Measurements from ENCODE around the gene NHERF2.

NHERF2 gene

GRCh38 chr16:2062801-2063200 is 36.1 kb downstream of the NHERF2 start:
- Histone ChIP-seq H3K27me3 (ENCODE audit: control insufficient read depth, insufficient read depth, low read length) (no peaks in the 10 kb centered on the region), H3K9ac (ENCODE audit: low read length) (no peak overlapping the region), H3K27ac (ENCODE audit: low read length) (no peak overlapping the region), H3K9me3 (ENCODE audit: control insufficient read depth, low read depth, low read length) (no peaks in the 10 kb centered on the region), H3K4me3 (ENCODE audit: low read length) (no peak overlapping the region), H3K4me1 (ENCODE audit: control insufficient read depth, low read depth, low read length) (no peaks in the 10 kb centered on the region), H3K36me3 (ENCODE audit: control insufficient read depth, low read depth, low read length) (peaks cover 12% of the 10 kb centered on the region)

- Histone ChIP-seq H3K4me3 (ENCODE audit: low read length) (no peak overlapping the region), H3K9ac (ENCODE audit: low read length) (no peak overlapping the region), H3K4me1 (ENCODE audit: control insufficient read depth, low read depth, low read length) (no peaks in the 10 kb centered on the region), H3K36me3 (ENCODE audit: control insufficient read depth, low read depth, low read length) (peaks cover 12% of the 10 kb centered on the region), H3K9me3 (ENCODE audit: control insufficient read depth, low read depth, low read length) (no peaks in the 10 kb centered on the region), H3K27ac (ENCODE audit: low read length) (no peak overlapping the region), H3K27me3 (ENCODE audit: control insufficient read depth, insufficient read depth, low read length) (no peaks in the 10 kb centered on the region)
These were observed 37.2 kb downstream of the NHERF2 start for GRCh38 chr16:2063861-2064260.

GRCh38 chr16:2064368-2064945 is 37.8 kb downstream of the NHERF2 start:
- Histone ChIP-seq H3K9me3 (ENCODE audit: control insufficient read depth, low read depth, low read length) (no peaks in the 10 kb centered on the region), H3K36me3 (ENCODE audit: control insufficient read depth, low read depth, low read length) (peaks cover 12% of the 10 kb centered on the region), H3K4me3 (ENCODE audit: low read length) (no peak overlapping the region), H3K4me1 (ENCODE audit: control insufficient read depth, low read depth, low read length) (no peaks in the 10 kb centered on the region), H3K27me3 (ENCODE audit: control insufficient read depth, insufficient read depth, low read length) (no peaks in the 10 kb centered on the region), H3K27ac (ENCODE audit: low read length) (no peak overlapping the region), H3K9ac (ENCODE audit: low read length) (no peak overlapping the region)

GRCh38 chr16:2066139-2066538 is 39.4 kb downstream of the NHERF2 start:
- Histone ChIP-seq H3K4me1 (ENCODE audit: control insufficient read depth, low read depth, low read length) (no peaks in the 10 kb centered on the region), H3K9ac (ENCODE audit: low read length) (no peak overlapping the region), H3K9me3 (ENCODE audit: control insufficient read depth, low read depth, low read length) (no peaks in the 10 kb centered on the region), H3K27ac (ENCODE audit: low read length) (no peak overlapping the region), H3K4me3 (ENCODE audit: low read length) (no peak overlapping the region), H3K27me3 (ENCODE audit: control insufficient read depth, insufficient read depth, low read length) (no peaks in the 10 kb centered on the region), H3K36me3 (ENCODE audit: control insufficient read depth, low read depth, low read length) (peaks cover 12% of the 10 kb centered on the region)

GRCh38 chr16:2070576-2071453 is 44.1 kb downstream of the NHERF2 start:
- Histone ChIP-seq H3K27ac (ENCODE audit: low read length) (no peak overlapping the region), H3K36me3 (ENCODE audit: control insufficient read depth, low read depth, low read length) (peaks cover 13% of the 10 kb centered on the region), H3K4me1 (ENCODE audit: control insufficient read depth, low read depth, low read length) (no peaks in the 10 kb centered on the region), H3K4me3 (ENCODE audit: low read length) (no peak overlapping the region), H3K9ac (ENCODE audit: low read length) (no peak overlapping the region), H3K27me3 (ENCODE audit: control insufficient read depth, insufficient read depth, low read length) (no peaks in the 10 kb centered on the region), H3K9me3 (ENCODE audit: control insufficient read depth, low read depth, low read length) (no peaks in the 10 kb centered on the region)

GRCh38 chr16:2071454-2072202 is 44.9 kb downstream of the NHERF2 start:
- H3K4me3 ChIP-seq (ENCODE audit: low read length), result no peak overlapping the region
- no peaks in the 10 kb centered on the region for H3K9me3 ChIP-seq (ENCODE audit: control insufficient read depth, low read depth, low read length)
- H3K27me3 ChIP-seq (ENCODE audit: control insufficient read depth, insufficient read depth, low read length), result no peaks in the 10 kb centered on the region
- H3K9ac ChIP-seq (ENCODE audit: low read length), result no peak overlapping the region
- H3K27ac ChIP-seq (ENCODE audit: low read length), result no peak overlapping the region
- H3K4me1 ChIP-seq (ENCODE audit: control insufficient read depth, low read depth, low read length), result no peaks in the 10 kb centered on the region
- H3K36me3 ChIP-seq (ENCODE audit: control insufficient read depth, low read depth, low read length), result peaks cover 7% of the 10 kb centered on the region

GRCh38 chr16:2072926-2073325 is 46.2 kb downstream of the NHERF2 start:
- no peak overlapping the region for H3K9ac ChIP-seq (ENCODE audit: low read length)
- H3K4me1 ChIP-seq (ENCODE audit: control insufficient read depth, low read depth, low read length), result no peaks in the 10 kb centered on the region
- peaks cover 7% of the 10 kb centered on the region for H3K36me3 ChIP-seq (ENCODE audit: control insufficient read depth, low read depth, low read length)
- no peak overlapping the region for H3K27ac ChIP-seq (ENCODE audit: low read length)
- no peaks in the 10 kb centered on the region for H3K27me3 ChIP-seq (ENCODE audit: control insufficient read depth, insufficient read depth, low read length)
- no peaks in the 10 kb centered on the region for H3K9me3 ChIP-seq (ENCODE audit: control insufficient read depth, low read depth, low read length)
- no peak overlapping the region for H3K4me3 ChIP-seq (ENCODE audit: low read length)

- Histone ChIP-seq H3K4me3 (ENCODE audit: low read length) (no peak overlapping the region), H3K9ac (ENCODE audit: low read length) (no peak overlapping the region), H3K36me3 (ENCODE audit: control insufficient read depth, low read depth, low read length) (peaks cover 7% of the 10 kb centered on the region), H3K4me1 (ENCODE audit: control insufficient read depth, low read depth, low read length) (no peaks in the 10 kb centered on the region), H3K27me3 (ENCODE audit: control insufficient read depth, insufficient read depth, low read length) (no peaks in the 10 kb centered on the region), H3K27ac (ENCODE audit: low read length) (no peak overlapping the region), H3K9me3 (ENCODE audit: control insufficient read depth, low read depth, low read length) (no peaks in the 10 kb centered on the region)
These were observed 47.4 kb downstream of the NHERF2 start for GRCh38 chr16:2074071-2074470.

- H3K27ac ChIP-seq (ENCODE audit: low read length), result no peak overlapping the region
- H3K36me3 ChIP-seq (ENCODE audit: control insufficient read depth, low read depth, low read length), result peaks cover 7% of the 10 kb centered on the region
These were observed 48.9 kb downstream of the NHERF2 start for GRCh38 chr16:2075631-2076030.

GRCh38 chr16:2076072-2076865 is 49.6 kb downstream of the NHERF2 start:
- Histone ChIP-seq H3K36me3 (ENCODE audit: control insufficient read depth, low read depth, low read length) (peaks cover 7% of the 10 kb centered on the region), H3K4me3 (ENCODE audit: low read length) (no peak overlapping the region), H3K27me3 (ENCODE audit: control insufficient read depth, insufficient read depth, low read length) (no peaks in the 10 kb centered on the region), H3K9ac (ENCODE audit: low read length) (no peak overlapping the region), H3K9me3 (ENCODE audit: control insufficient read depth, low read depth, low read length) (no peaks in the 10 kb centered on the region), H3K4me1 (ENCODE audit: control insufficient read depth, low read depth, low read length) (no peaks in the 10 kb centered on the region), H3K27ac (ENCODE audit: low read length) (no peak overlapping the region)

More at GRCh38 chr16:2075631-2076030, 48.9 kb downstream of the NHERF2 start:
- no peaks in the 10 kb centered on the region for H3K9me3 ChIP-seq (ENCODE audit: control insufficient read depth, low read depth, low read length)
- no peak overlapping the region for H3K4me3 ChIP-seq (ENCODE audit: low read length)
- H3K9ac ChIP-seq (ENCODE audit: low read length), result no peak overlapping the region
- no peaks in the 10 kb centered on the region for H3K4me1 ChIP-seq (ENCODE audit: control insufficient read depth, low read depth, low read length)
- H3K27me3 ChIP-seq (ENCODE audit: control insufficient read depth, insufficient read depth, low read length), result no peaks in the 10 kb centered on the region

GRCh38 chr16:2077016-2077415 is 50.3 kb downstream of the NHERF2 start:
- Histone ChIP-seq H3K9me3 (ENCODE audit: control insufficient read depth, low read depth, low read length) (no peaks in the 10 kb centered on the region), H3K4me1 (ENCODE audit: control insufficient read depth, low read depth, low read length) (no peaks in the 10 kb centered on the region), H3K4me3 (ENCODE audit: low read length) (no peak overlapping the region), H3K27me3 (ENCODE audit: control insufficient read depth, insufficient read depth, low read length) (no peaks in the 10 kb centered on the region), H3K27ac (ENCODE audit: low read length) (no peak overlapping the region), H3K36me3 (ENCODE audit: control insufficient read depth, low read depth, low read length) (peaks cover 12% of the 10 kb centered on the region), H3K9ac (ENCODE audit: low read length) (no peak overlapping the region)

Data from iPS-18a (cell line).